HEK293 (cell line): ENCODE data around the gene NYAP2.

Source experiments
- CTCF ChIA-PET: fragments of 350-600 bp; formaldehyde crosslinking; extraction: SDS; loops from one replicate; lab custom pipeline; 2021; ENCODE audit warnings: antibody characterized with exemption; lab: Yijun Ruan, JAX
- POLR2A ChIA-PET: fragments of 300-600 bp; formaldehyde crosslinking; extraction: SDS; loops from one replicate; lab custom pipeline; 2020; ENCODE audit warnings: antibody characterized with exemption, inconsistent platforms; lab: Yijun Ruan, JAX
- H3K27ac ChIP-seq: fragments of 200-500 bp; sonication (Bioruptor generic); 2 replicates; pipeline ENCODE4 v1.5.1; 2014; ENCODE audit warnings: low read depth, low read length, control low read depth, inconsistent platforms; ENCODE audit errors: extremely low read depth
- H3K36me3 ChIP-seq, 2 experiments: fragments of 200-500 bp in 1 of 2; sonication (Bioruptor generic) in 1 of 2; 1 replicate in 1 of 2; 2 replicates in 1 of 2; pipeline ENCODE4 v1.5.1; 2014 to 2017; ENCODE audit warnings: inconsistent platforms in 2 of 2, low read length in 2 of 2; ENCODE audit not compliant: control insufficient read depth in 2 of 2, insufficient read depth in 1 of 2
- H3K4me1 ChIP-seq: fragments of 200-500 bp; sonication (Bioruptor generic); 2 replicates; pipeline ENCODE4 v1.5.1; 2014; ENCODE audit warnings: mild to moderate bottlenecking, low read length, inconsistent platforms; ENCODE audit not compliant: control insufficient read depth, insufficient read depth
- H3K4me3 ChIP-seq: 2 replicates; pipeline ENCODE4 v1.5.1; 2011; ENCODE audit warnings: low read depth, mild to moderate bottlenecking, control low read depth, low read length, moderate library complexity
- H3K9me3 ChIP-seq: fragments of 200-500 bp; sonication (Bioruptor generic); 2 replicates; pipeline ENCODE4 v1.5.1; 2014; ENCODE audit warnings: low read depth, low read length, inconsistent platforms; ENCODE audit not compliant: control insufficient read depth, insufficient read depth
- GLIS2 ChIP-seq: fragments of 450-650 bp; formaldehyde crosslinking; IDR thresholded peaks from 2 replicates; pipeline ENCODE4 v1.5.1; 2016; ENCODE audit warnings: missing biosample characterization, missing genetic modification characterization
- HOXC10 ChIP-seq: sonication (generic); formaldehyde crosslinking; IDR thresholded peaks from 2 replicates; pipeline ENCODE4 v1.8.1; 2023; ENCODE audit warnings: mild to moderate bottlenecking, missing genetic modification reagents
- HOXD13 ChIP-seq: sonication (generic); formaldehyde crosslinking; IDR thresholded peaks from 2 replicates; pipeline ENCODE4 v1.8.0; 2022; ENCODE audit warnings: missing genetic modification reagents, borderline replicate concordance
- PATZ1 ChIP-seq: fragments of 450-650 bp; formaldehyde crosslinking; IDR thresholded peaks from 2 replicates; pipeline ENCODE4 v1.5.1; 2016; ENCODE audit warnings: missing biosample characterization, missing genetic modification characterization
- REPIN1 ChIP-seq: fragments of 450-650 bp; formaldehyde crosslinking; IDR thresholded peaks from 2 replicates; pipeline ENCODE4 v1.5.1; 2017; ENCODE audit warnings: missing biosample characterization, missing genetic modification characterization, low read depth
- SETDB1 ChIP-seq: IDR thresholded peaks from one replicate; pipeline ENCODE4 v1.6.1; 2017; ENCODE audit warnings: mild to moderate bottlenecking, low read length, moderate library complexity, mixed read lengths; ENCODE audit not compliant: insufficient read length
- WT1 ChIP-seq: fragments of 450-650 bp; formaldehyde crosslinking; IDR thresholded peaks from 2 replicates; pipeline ENCODE4 v1.5.1; 2016; ENCODE audit warnings: missing biosample characterization, missing genetic modification characterization
- YY1 ChIP-seq: fragments of 450-650 bp; formaldehyde crosslinking; IDR thresholded peaks from 2 replicates; pipeline ENCODE4 v1.5.1; 2018; ENCODE audit warnings: missing biosample characterization, missing genetic modification characterization
- ZBTB48 ChIP-seq: fragments of 450-650 bp; formaldehyde crosslinking; IDR thresholded peaks from 2 replicates; pipeline ENCODE4 v1.5.1; 2016; ENCODE audit warnings: missing biosample characterization, missing genetic modification characterization
- ZEB2 ChIP-seq: fragments of 450-650 bp; formaldehyde crosslinking; IDR thresholded peaks from 2 replicates; pipeline ENCODE4 v1.5.1; 2016; ENCODE audit warnings: missing biosample characterization, missing genetic modification characterization
- ZFP37 ChIP-seq: fragments of 450-650 bp; formaldehyde crosslinking; IDR thresholded peaks from 2 replicates; pipeline ENCODE4 v1.5.1; 2016; ENCODE audit warnings: missing biosample characterization, missing genetic modification characterization
- ZNF140 ChIP-seq: fragments of 450-650 bp; formaldehyde crosslinking; IDR thresholded peaks from 2 replicates; pipeline ENCODE4 v1.5.1; 2016; ENCODE audit warnings: missing biosample characterization, missing genetic modification characterization
- ZNF146 ChIP-seq: fragments of 450-650 bp; formaldehyde crosslinking; IDR thresholded peaks from 2 replicates; pipeline ENCODE4 v1.5.1; 2016; ENCODE audit warnings: missing biosample characterization, missing genetic modification characterization
- ZNF157 ChIP-seq: fragments of 450-650 bp; formaldehyde crosslinking; IDR thresholded peaks from 2 replicates; pipeline ENCODE4 v1.5.1; 2016; ENCODE audit warnings: missing biosample characterization, missing genetic modification characterization
- ZNF16 ChIP-seq: fragments of 450-650 bp; formaldehyde crosslinking; IDR thresholded peaks from 2 replicates; pipeline ENCODE4 v1.5.1; 2016; ENCODE audit warnings: low read depth, missing biosample characterization, missing genetic modification characterization
- ZNF248 ChIP-seq: fragments of 450-650 bp; formaldehyde crosslinking; IDR thresholded peaks from 2 replicates; pipeline ENCODE4 v1.5.1; 2017; ENCODE audit warnings: missing biosample characterization, missing genetic modification characterization
- ZNF302 ChIP-seq: fragments of 450-650 bp; formaldehyde crosslinking; IDR thresholded peaks from 2 replicates; pipeline ENCODE4 v1.5.1; 2016; ENCODE audit warnings: missing biosample characterization, missing genetic modification characterization, low read depth
- ZNF366 ChIP-seq: fragments of 450-650 bp; formaldehyde crosslinking; conservative IDR thresholded peaks from 2 replicates; pipeline ENCODE4 v1.5.1; 2016; ENCODE audit warnings: missing biosample characterization, missing genetic modification characterization
- ZNF391 ChIP-seq: fragments of 450-650 bp; formaldehyde crosslinking; IDR thresholded peaks from 2 replicates; pipeline ENCODE4 v1.5.1; 2016; ENCODE audit warnings: low read depth, missing biosample characterization, missing genetic modification characterization, borderline replicate concordance
- ZNF416 ChIP-seq: fragments of 450-650 bp; formaldehyde crosslinking; IDR thresholded peaks from 2 replicates; pipeline ENCODE4 v1.5.1; 2016; ENCODE audit warnings: missing biosample characterization, missing genetic modification characterization
- ZNF423 ChIP-seq: fragments of 450-650 bp; formaldehyde crosslinking; IDR thresholded peaks from 2 replicates; pipeline ENCODE4 v1.5.1; 2016; ENCODE audit warnings: missing biosample characterization, missing genetic modification characterization
- ZNF629 ChIP-seq: fragments of 450-650 bp; formaldehyde crosslinking; IDR thresholded peaks from 2 replicates; pipeline ENCODE4 v1.5.1; 2017; ENCODE audit warnings: missing biosample characterization, missing genetic modification characterization
- ZNF701 ChIP-seq: fragments of 450-650 bp; formaldehyde crosslinking; IDR thresholded peaks from 2 replicates; pipeline ENCODE4 v1.5.1; 2016; ENCODE audit warnings: missing biosample characterization, missing genetic modification characterization
- ZNF76 ChIP-seq: fragments of 450-650 bp; formaldehyde crosslinking; IDR thresholded peaks from 2 replicates; pipeline ENCODE4; 2016; ENCODE audit warnings: low read depth, missing biosample characterization, missing genetic modification characterization, borderline replicate concordance
- ZSCAN16 ChIP-seq: fragments of 450-650 bp; formaldehyde crosslinking; IDR thresholded peaks from 2 replicates; pipeline ENCODE4 v1.5.1; 2016; ENCODE audit warnings: missing biosample characterization, missing genetic modification characterization
- ZSCAN23 ChIP-seq: fragments of 450-650 bp; formaldehyde crosslinking; IDR thresholded peaks from 2 replicates; pipeline ENCODE4 v1.5.1; 2016; ENCODE audit warnings: missing biosample characterization, missing genetic modification characterization
- ZSCAN5A ChIP-seq: fragments of 450-650 bp; formaldehyde crosslinking; IDR thresholded peaks from 2 replicates; pipeline ENCODE4 v1.5.1; 2016; ENCODE audit warnings: missing biosample characterization, missing genetic modification characterization
- TF ChIP-seq, protein P1 (sequence below): sonication (generic); formaldehyde crosslinking; IDR thresholded peaks from 2 replicates; pipeline ENCODE4 v1.8.1; 2022; ENCODE audit warnings: mild to moderate bottlenecking, moderate library complexity, missing genetic modification reagents
- TF ChIP-seq, protein P2 (sequence below): fragments of 450-650 bp; formaldehyde crosslinking; IDR thresholded peaks from 2 replicates; pipeline ENCODE4 v1.5.1; 2017; ENCODE audit warnings: missing biosample characterization, missing genetic modification characterization

The NYAP2 gene

DNA sequence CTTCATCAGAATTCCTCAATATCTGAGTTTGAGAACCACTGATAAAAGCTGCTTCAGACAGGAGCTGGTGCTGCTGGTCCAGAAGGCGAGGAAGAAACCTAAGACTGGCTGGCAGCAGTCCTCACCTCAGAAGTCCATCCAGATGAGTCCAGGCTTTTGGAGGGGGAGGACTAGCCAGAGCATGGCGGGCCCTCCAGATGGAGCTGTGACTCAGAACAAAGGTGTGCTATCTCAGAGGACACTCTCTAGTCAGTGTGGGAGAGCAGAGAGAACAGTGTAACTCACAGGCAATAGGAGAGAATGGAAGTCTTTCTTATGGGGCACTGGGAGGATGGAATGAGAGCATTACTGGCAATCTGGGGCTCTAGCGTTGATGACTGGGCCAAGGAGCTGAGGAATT, 191.4 kb downstream of the NYAP2 start:
- TF ChIP-seq ZNF248 (no peak), ZNF701 (no peak), ZNF16 (tag by site-specific recombination) (no peak), WT1 (no peak), ZSCAN16 (tag by site-specific recombination) (no peak), HOXD13 (no peak), ZSCAN23 (tag by site-specific recombination) (no peak), ZNF416 (tag by site-specific recombination) (no peak), ZFP37 (tag by site-specific recombination) (no peak), ZNF140 (tag by site-specific recombination) (no peak), ZBTB48 (no peak), ZSCAN5A (no peak), ZNF366 (no peak), ZNF302 (tag by site-specific recombination) (no peak), PATZ1 (tag by site-specific recombination) (no peak), ZNF391 (tag by site-specific recombination) (no peak), HOXC10 (CRISPR knock-in tag) (no peak)
- TF ChIP-seq, protein P1, sequence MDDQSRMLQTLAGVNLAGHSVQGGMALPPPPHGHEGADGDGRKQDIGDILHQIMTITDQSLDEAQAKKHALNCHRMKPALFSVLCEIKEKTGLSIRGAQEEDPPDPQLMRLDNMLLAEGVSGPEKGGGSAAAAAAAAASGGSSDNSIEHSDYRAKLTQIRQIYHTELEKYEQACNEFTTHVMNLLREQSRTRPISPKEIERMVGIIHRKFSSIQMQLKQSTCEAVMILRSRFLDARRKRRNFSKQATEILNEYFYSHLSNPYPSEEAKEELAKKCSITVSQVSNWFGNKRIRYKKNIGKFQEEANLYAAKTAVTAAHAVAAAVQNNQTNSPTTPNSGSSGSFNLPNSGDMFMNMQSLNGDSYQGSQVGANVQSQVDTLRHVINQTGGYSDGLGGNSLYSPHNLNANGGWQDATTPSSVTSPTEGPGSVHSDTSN (CRISPR knock-in tag): no peak
- TF ChIP-seq, protein P2, sequence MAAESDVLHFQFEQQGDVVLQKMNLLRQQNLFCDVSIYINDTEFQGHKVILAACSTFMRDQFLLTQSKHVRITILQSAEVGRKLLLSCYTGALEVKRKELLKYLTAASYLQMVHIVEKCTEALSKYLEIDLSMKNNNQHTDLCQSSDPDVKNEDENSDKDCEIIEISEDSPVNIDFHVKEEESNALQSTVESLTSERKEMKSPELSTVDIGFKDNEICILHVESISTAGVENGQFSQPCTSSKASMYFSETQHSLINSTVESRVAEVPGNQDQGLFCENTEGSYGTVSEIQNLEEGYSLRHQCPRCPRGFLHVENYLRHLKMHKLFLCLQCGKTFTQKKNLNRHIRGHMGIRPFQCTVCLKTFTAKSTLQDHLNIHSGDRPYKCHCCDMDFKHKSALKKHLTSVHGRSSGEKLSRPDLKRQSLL (tag by site-specific recombination): no peak
- TF ChIP-seq, all 188 proteins: peak for 0
- POLR2A ChIA-PET: no interaction called here
- CTCF ChIA-PET: no interaction called here
- Histone ChIP-seq H3K36me3 (no peaks in the 10 kb centered on the region), H3K9me3 (no peaks in the 10 kb centered on the region), H3K4me3 (no peak overlapping the region), H3K4me1 (no peaks in the 10 kb centered on the region), H3K27ac (no peak overlapping the region)

DNA sequence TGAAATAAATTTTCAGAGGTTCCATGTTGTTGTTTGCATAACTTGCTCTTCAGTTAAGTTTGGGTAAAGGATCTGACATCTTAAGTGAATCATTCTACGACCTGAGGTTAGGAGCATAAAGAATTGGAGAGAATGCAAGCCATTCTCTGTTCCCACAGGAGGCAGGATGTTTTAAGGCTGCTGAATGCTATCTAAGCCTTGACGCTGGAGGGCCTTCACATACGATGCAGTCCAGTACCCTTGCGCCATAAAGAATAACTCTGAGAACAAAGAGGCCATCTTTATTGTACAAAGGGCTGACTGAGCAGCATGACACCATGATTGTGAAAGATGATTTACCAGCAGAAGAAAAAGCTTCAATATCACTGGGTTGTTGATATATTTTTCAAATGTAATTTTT, 198.4 kb downstream of the NYAP2 start:
- TF ChIP-seq SETDB1 (no peak), ZNF146 (tag by site-specific recombination) (no peak), ZNF423 (tag by site-specific recombination) (no peak), YY1 (tag by site-specific recombination) (no peak), ZNF76 (tag by site-specific recombination) (no peak), ZNF391 (tag by site-specific recombination) (no peak), ZEB2 (no peak), ZNF157 (tag by site-specific recombination) (no peak), ZFP37 (tag by site-specific recombination) (no peak), REPIN1 (tag by site-specific recombination) (no peak), ZNF629 (tag by site-specific recombination) (no peak), ZNF366 (no peak), GLIS2 (tag by site-specific recombination) (no peak)
- H3K4me3 ChIP-seq: no peak overlapping the region
- H3K9me3 ChIP-seq: no peaks in the 10 kb centered on the region
- POLR2A ChIA-PET: no interaction called here
- H3K27ac ChIP-seq: no peak overlapping the region
- H3K4me1 ChIP-seq: no peaks in the 10 kb centered on the region
- CTCF ChIA-PET: no interaction called here
- H3K36me3 ChIP-seq: no peaks in the 10 kb centered on the region
